Measurements from ENCODE around the gene VWA2.

GRCh38 chr10:114239994-114240345, 916 bp downstream of the VWA2 start:
- TF ChIP-seq GATA2 (IDR thresholded peaks at IDR 0.05; ENCODE audit: low read depth, low read length) = no peak
- TF ChIP-seq GATA3 (IDR thresholded peaks at IDR 0.05; ENCODE audit: low read depth, low read length) = no peak

All from SH-SY5Y (cell line).